GM23248 (cell line): ENCODE results near the gene CTXN1. TPM values are rescaled to one million over a fixed set of nuclear protein-coding genes. Genes with fewer than 3 reads are reported as not detected.

Source experiments
- DNase-seq: peaks from one replicate; pipeline ENCODE4 v3.0.0-alpha.2; 2015
- H2AFZ ChIP-seq: fragments of 200-600 bp; sonication (generic); 2 replicates; pipeline ENCODE4 v1.6.1; 2016; ENCODE audit warnings: antibody characterized with exemption
- H3F3A ChIP-seq: fragments of 200-600 bp; sonication (generic); 2 replicates; pipeline ENCODE4 v1.6.1; 2016; ENCODE audit warnings: mild to moderate bottlenecking, antibody characterized with exemption, mixed run types; ENCODE audit not compliant: insufficient read depth
- H3K27ac ChIP-seq: fragments of 200-600 bp; sonication (generic); 2 replicates; pipeline ENCODE4 v1.5.1; 2016; ENCODE audit warnings: mild to moderate bottlenecking
- H3K27me3 ChIP-seq: fragments of 200-600 bp; sonication (generic); replicated peaks from 2 replicates; pipeline ENCODE4 v1.6.1; 2016; ENCODE audit warnings: mild to moderate bottlenecking; ENCODE audit not compliant: insufficient read depth
- H3K36me3 ChIP-seq: fragments of 200-600 bp; sonication (generic); 2 replicates; pipeline ENCODE4 v1.6.1; 2016; ENCODE audit warnings: low read depth, mild to moderate bottlenecking
- H3K4me1 ChIP-seq: fragments of 200-600 bp; sonication (generic); 2 replicates; pipeline ENCODE4 v1.6.1; 2016; ENCODE audit warnings: mild to moderate bottlenecking; ENCODE audit not compliant: insufficient read depth
- H3K4me2 ChIP-seq: fragments of 200-600 bp; sonication (generic); one replicate; pipeline ENCODE4 v1.6.1; 2016; ENCODE audit warnings: mild to moderate bottlenecking; ENCODE audit not compliant: unreplicated experiment
- H3K4me3 ChIP-seq: fragments of 200-600 bp; sonication (generic); 2 replicates; pipeline ENCODE4 v1.5.1; 2016; ENCODE audit warnings: mild to moderate bottlenecking
- H3K79me2 ChIP-seq: fragments of 200-600 bp; sonication (generic); 2 replicates; pipeline ENCODE4 v1.6.1; 2016; ENCODE audit warnings: mild to moderate bottlenecking; ENCODE audit not compliant: insufficient read depth
- H3K9ac ChIP-seq: fragments of 200-600 bp; sonication (generic); 2 replicates; pipeline ENCODE4 v1.6.1; 2016; ENCODE audit warnings: mild to moderate bottlenecking
- H3K9me2 ChIP-seq: fragments of 200-600 bp; sonication (generic); 2 replicates; pipeline ENCODE4 v1.6.1; 2016; ENCODE audit warnings: mixed run types, mild to moderate bottlenecking, moderate library complexity; ENCODE audit not compliant: insufficient read depth
- H3K9me3 ChIP-seq: fragments of 200-600 bp; sonication (generic); one replicate; pipeline ENCODE4 v1.6.1; 2017; ENCODE audit warnings: low read depth
- H4K20me1 ChIP-seq: fragments of 200-600 bp; sonication (generic); 2 replicates; pipeline ENCODE4 v1.6.0; 2016; ENCODE audit not compliant: insufficient read depth
- EZH2 ChIP-seq: fragments of 200-600 bp; sonication (generic); IDR thresholded peaks from 2 replicates; pipeline ENCODE4 v1.6.1; 2018; ENCODE audit warnings: antibody characterized with exemption, mild to moderate bottlenecking; ENCODE audit not compliant: insufficient read depth, poor library complexity, severe bottlenecking
- EZH2phosphoT487 ChIP-seq: fragments of 200-600 bp; sonication (generic); IDR thresholded peaks from 2 replicates; pipeline ENCODE4 v1.6.1; 2018; ENCODE audit warnings: antibody characterized with exemption, moderate library complexity, mild to moderate bottlenecking, low read depth; ENCODE audit not compliant: insufficient read depth
- WGBS, 2 experiments: methylation state at CpG; one replicate each; pipeline ENCODE4 v1.1.6; 2015 to 2017; ENCODE audit warnings: low lambda C conversion rate in 2 of 2, low coverage in 1 of 2; ENCODE audit errors: missing lambda C conversion rate in 2 of 2; 5-methylcytosine and 5-hydroxymethylcytosine counted together
- in situ Hi-C: fragments of 300-500 bp; cut with MboI; formaldehyde crosslinking; loops from 2 replicates; pipeline ENCODE4 v1.15.0; 2020
- polyA plus RNA-seq: library from polyadenylated mRNA; unstranded; fragments of >200 nt; fragmentation: Nextera tagmentation; extraction: Ambion mirVana; gene quantifications from 2 replicates; pipeline ENCODE4 v1.2.1, GENCODE V29; 2016
- total RNA-seq: library from RNA; depleted of rRNA; stranded (reverse); fragments of >200 nt; shearing (Covaris generic); gene quantifications from 2 replicates; pipeline ENCODE4 v1.2.3, GENCODE V29; 2014

Gene CTXN1
- total and polyA plus RNA-seq, 2 experiments from 2014 or later: 3.4 to 3.5 TPM

DNA sequence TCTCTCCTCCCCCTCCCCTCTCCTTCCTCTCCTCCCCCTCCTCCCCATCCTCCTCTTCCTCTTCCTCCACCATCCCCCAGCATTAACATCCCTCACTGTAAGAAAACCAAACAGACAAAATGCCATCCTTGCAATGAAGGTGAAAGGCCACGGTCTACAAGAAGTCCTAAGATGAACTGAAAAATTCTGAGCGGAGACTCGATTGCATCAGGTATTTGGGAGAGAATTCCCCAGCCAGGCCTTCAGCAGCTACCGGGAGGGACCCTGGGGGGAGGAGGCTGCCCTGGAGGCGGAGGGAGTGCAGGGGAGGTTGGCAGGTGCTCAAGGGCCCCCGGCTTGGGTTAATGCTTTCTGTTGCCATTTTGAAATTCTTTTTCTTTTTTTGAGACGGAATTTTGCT is 27.6 kb upstream of the CTXN1 start:
- Histone ChIP-seq H3K4me1 (0 out of 2 replicates have a peak, but pooled peaks cover 3% of the 10 kb centered on the region), H3K9ac (no peak overlapping the region), H3K27ac (no peak overlapping the region), H3K9me3 (no peaks in the 10 kb centered on the region), H3F3A (no peaks in the 10 kb centered on the region), H3K36me3 (no peaks in the 10 kb centered on the region), H3K4me3 (no peak overlapping the region), H2AFZ (no peak overlapping the region), H4K20me1 (no peaks in the 10 kb centered on the region), H3K4me2 (no peak overlapping the region), H3K27me3 (no peaks in the 10 kb centered on the region), H3K79me2 (no peaks in the 10 kb centered on the region), H3K9me2 (no peaks in the 10 kb centered on the region)
- DNase-seq: no peak
- WGBS, 2 experiments: 76 to 79% methylated on average over 7 of the region's 7 CpGs
- TF ChIP-seq EZH2phosphoT487 (no peak), EZH2 (no peak)
- in situ Hi-C loops: no loop called here

DNA sequence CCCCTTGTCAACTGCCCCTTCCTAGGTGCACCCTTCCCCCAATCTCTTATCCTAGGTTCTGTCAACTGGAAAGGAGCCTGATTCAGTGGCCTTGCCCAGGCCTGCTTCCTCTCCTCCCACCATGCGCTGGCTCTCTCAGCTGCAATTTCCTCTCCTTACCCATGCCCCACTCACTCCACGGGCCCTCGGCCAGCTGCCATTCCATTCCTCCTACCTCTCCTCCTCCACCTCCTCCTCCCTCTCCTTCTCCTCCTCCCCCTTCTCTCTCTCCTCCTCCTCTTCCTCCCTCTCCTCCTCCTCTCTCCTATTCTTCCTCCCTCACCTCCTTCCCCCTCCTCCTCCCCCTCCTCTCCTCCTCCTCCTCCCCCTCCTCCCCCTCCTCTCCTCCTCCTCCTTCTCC is 27.1 kb upstream of the CTXN1 start:
- Histone ChIP-seq H3K36me3 (no peaks in the 10 kb centered on the region), H4K20me1 (no peaks in the 10 kb centered on the region), H3K27me3 (no peaks in the 10 kb centered on the region), H2AFZ (no peak overlapping the region), H3K4me3 (no peak overlapping the region), H3F3A (no peaks in the 10 kb centered on the region), H3K79me2 (no peaks in the 10 kb centered on the region), H3K9me2 (no peaks in the 10 kb centered on the region), H3K9ac (no peak overlapping the region), H3K4me2 (no peak overlapping the region), H3K9me3 (no peaks in the 10 kb centered on the region), H3K4me1 (0 out of 2 replicates have a peak, but pooled peaks cover 3% of the 10 kb centered on the region), H3K27ac (no peak overlapping the region)
- in situ Hi-C loops: no loop called here
- peak; percentile 44 for DNase-seq
- TF ChIP-seq EZH2phosphoT487: no peak
- TF ChIP-seq EZH2: no peak
- WGBS, 2 experiments: 0 to 21% methylated on average over 1 to 3 of the region's 3 CpGs

DNA sequence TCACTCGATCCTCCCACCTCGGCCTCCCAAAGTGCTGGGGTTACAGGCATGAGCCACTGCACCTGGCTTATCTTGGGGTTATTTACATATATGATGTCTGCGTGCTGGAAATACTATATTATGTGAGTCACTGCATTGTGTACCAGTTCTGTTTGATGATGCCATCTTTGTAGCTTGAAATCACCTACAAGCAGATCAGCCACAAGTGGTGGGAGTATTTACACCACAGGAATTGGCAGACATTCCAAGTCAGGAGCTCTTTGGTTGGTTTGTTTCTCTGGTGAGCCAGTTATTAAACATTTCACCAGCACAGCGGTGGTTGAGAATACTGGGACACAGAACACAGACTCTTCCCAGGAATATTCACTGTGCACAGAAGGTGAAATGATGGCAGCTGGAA is 22.0 kb upstream of the CTXN1 start:
- TF ChIP-seq EZH2 (no peak), EZH2phosphoT487 (no peak)
- Histone ChIP-seq H3F3A (no peaks in the 10 kb centered on the region), H3K79me2 (peaks cover 4% of the 10 kb centered on the region), H3K36me3 (no peaks in the 10 kb centered on the region), H4K20me1 (no peaks in the 10 kb centered on the region), H3K9me3 (no peaks in the 10 kb centered on the region), H3K4me2 (no peak overlapping the region), H3K4me3 (no peak overlapping the region), H3K27me3 (no peaks in the 10 kb centered on the region), H3K4me1 (0 out of 2 replicates have a peak, but pooled peaks cover 2% of the 10 kb centered on the region), H3K9ac (no peak overlapping the region), H3K9me2 (no peaks in the 10 kb centered on the region), H3K27ac (no peak overlapping the region), H2AFZ (no peak overlapping the region)
- 70 to 74% methylated on average over 4 of the region's 4 CpGs for WGBS, 2 experiments
- in situ Hi-C loops: no loop called here
- no peak for DNase-seq

DNA sequence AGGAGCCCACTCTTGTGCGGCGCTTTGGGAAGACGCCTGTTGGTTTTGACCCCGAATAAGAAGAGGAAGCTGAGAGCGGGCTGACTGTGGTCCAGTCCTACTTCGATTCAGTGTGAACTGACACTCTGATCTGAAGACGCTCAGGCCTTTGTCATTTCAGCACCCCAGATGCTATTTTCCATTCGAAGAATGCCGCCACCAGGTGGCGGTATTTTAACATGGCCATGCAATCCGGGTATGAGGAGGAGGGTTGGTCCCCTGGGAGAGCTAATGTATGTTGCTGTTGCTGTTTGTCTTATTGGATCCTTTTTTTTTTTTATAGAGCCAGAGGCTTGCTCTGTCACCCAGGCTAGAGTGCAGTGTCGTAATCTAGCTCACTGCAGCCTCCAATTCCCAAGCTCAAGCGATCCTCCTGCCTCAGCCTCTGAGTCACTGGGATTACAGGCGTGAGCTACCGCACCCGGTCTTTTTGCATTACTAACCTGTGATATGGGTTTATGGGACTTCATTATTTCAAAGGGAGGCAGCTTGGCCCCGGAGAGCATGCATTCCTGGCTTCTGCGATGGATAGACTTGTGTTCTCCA is 18.3 kb upstream of the CTXN1 start:
- Histone ChIP-seq H4K20me1 (no peaks in the 10 kb centered on the region), H2AFZ (peak overlapping the region; percentile 92), H3K4me3 (peak overlapping the region; percentile 76), H3F3A (no peaks in the 10 kb centered on the region), H3K9ac (peak overlapping the region; percentile 82), H3K4me1 (peaks cover 5% of the 10 kb centered on the region; the same call in 1 of the 2 replicates), H3K4me2 (peak overlapping the region; percentile 86), H3K79me2 (peaks cover 40% of the 10 kb centered on the region), H3K9me3 (no peaks in the 10 kb centered on the region), H3K27me3 (no peaks in the 10 kb centered on the region), H3K9me2 (no peaks in the 10 kb centered on the region), H3K36me3 (no peaks in the 10 kb centered on the region), H3K27ac (peak overlapping the region; percentile 79)
- in situ Hi-C loops: no loop called here
- DNase-seq: peak; percentile 97
- TF ChIP-seq EZH2phosphoT487: no peak
- TF ChIP-seq EZH2: no peak
- 21 to 22% methylated on average over 18 of the region's 18 CpGs for WGBS, 2 experiments
